AG04449 (cell line): Measurements from ENCODE around the gene SAE1.

Source experiments
- CTCF ChIA-PET: fragments of 350-600 bp; formaldehyde crosslinking; extraction: SDS; loops from one replicate; lab custom pipeline; 2021; ENCODE audit warnings: antibody characterized with exemption; lab: Yijun Ruan, JAX
- POLR2A ChIA-PET: fragments of 400-600, 350-600 bp; formaldehyde crosslinking; extraction: SDS; loops from one replicate; lab custom pipeline; 2020; ENCODE audit warnings: antibody characterized with exemption, inconsistent platforms; lab: Yijun Ruan, JAX
- DNase-seq: peaks from one replicate; pipeline ENCODE4 v3.0.0-alpha.2; 2010; ENCODE audit warnings: low read depth, low spot score
- H3K4me3 ChIP-seq: 2 replicates; pipeline ENCODE4 v1.5.1; 2011; ENCODE audit warnings: low read depth, mild to moderate bottlenecking, control low read depth, low read length
- TF ChIP-seq, protein P1 (sequence below): IDR thresholded peaks from one replicate; pipeline ENCODE4 v1.5.1; 2011; ENCODE audit warnings: mild to moderate bottlenecking, moderate library complexity, low read length, control low read depth, inconsistent platforms; ENCODE audit not compliant: insufficient read depth; ENCODE audit errors: missing control alignments

Gene SAE1

DNA sequence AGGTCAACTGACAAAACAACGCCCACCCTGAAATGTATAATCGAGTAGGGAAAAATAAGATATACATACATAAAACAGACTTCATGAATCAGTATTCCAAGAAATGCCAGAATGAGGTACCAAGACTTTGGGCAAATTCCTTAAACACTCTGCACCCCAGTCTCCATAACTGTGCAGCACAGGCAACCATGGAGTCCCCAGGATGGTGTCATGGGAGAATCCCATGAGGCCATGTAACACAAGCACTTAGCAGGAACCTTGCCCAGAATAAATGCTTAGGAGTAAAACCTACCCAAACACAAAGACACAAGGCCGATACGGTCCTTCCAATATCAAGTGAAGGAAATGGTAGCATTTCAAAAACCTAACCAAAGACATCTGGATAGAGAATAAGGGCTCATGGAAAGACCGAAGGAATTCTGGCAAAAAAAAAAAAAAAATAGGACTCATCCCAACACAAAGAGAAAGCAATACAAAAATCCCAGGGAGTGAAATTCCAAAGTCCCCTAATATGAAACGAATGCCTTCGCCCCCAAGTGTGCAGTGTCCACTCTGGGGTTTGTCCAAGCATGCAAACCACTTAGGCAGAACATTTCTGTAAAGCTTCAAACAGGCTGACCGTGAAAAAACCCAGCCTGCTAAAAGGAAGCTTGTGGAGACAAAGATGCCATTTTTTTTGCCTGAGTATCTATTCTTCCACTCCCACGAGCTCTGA is 28.1 kb upstream of the SAE1 start:
- no peak overlapping the region for H3K4me3 ChIP-seq
- TF ChIP-seq, protein P1, sequence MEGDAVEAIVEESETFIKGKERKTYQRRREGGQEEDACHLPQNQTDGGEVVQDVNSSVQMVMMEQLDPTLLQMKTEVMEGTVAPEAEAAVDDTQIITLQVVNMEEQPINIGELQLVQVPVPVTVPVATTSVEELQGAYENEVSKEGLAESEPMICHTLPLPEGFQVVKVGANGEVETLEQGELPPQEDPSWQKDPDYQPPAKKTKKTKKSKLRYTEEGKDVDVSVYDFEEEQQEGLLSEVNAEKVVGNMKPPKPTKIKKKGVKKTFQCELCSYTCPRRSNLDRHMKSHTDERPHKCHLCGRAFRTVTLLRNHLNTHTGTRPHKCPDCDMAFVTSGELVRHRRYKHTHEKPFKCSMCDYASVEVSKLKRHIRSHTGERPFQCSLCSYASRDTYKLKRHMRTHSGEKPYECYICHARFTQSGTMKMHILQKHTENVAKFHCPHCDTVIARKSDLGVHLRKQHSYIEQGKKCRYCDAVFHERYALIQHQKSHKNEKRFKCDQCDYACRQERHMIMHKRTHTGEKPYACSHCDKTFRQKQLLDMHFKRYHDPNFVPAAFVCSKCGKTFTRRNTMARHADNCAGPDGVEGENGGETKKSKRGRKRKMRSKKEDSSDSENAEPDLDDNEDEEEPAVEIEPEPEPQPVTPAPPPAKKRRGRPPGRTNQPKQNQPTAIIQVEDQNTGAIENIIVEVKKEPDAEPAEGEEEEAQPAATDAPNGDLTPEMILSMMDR: no peak
- DNase-seq: no peak
- CTCF ChIA-PET: interaction anchor here (1.0 kb wide), 1 partner anchor 145 kb away, joined by 3 read pairs; no protein-coding TSS in a partner anchor
- POLR2A ChIA-PET: interaction anchor here (1.0 to 1.3 kb wide), 2 partner anchors 11 kb away, joined by 3 read pairs; partner anchors contain the start of gene ZC3H4

GRCh38 chr19:47104680-47105079 is 26.0 kb upstream of the SAE1 start:
- H3K4me3 ChIP-seq: no peak overlapping the region
- TF ChIP-seq, protein P1: no peak
- POLR2A ChIA-PET: interaction anchor here (1.3 kb wide), 1 partner anchor 9 kb away, joined by 4 read pairs; the partner anchor contains the start of gene ZC3H4
- no peak for DNase-seq
- CTCF ChIA-PET: interaction anchor here (1.3 to 1.6 kb wide), 2 partner anchors 25 to 92 kb away, joined by 4 read pairs; no protein-coding TSS in a partner anchor

- CTCF ChIA-PET: interaction anchor here (1.0 to 4.8 kb wide), 7 partner anchors 8 to 93 kb away, joined by 3 to 19 read pairs (median 7); no protein-coding TSS in a partner anchor
- DNase-seq: no peak
- TF ChIP-seq, protein P1: no peak
- no peak overlapping the region for H3K4me3 ChIP-seq
- POLR2A ChIA-PET: interaction anchor here (1.3 kb wide), 1 partner anchor 243 kb away, joined by 3 read pairs; no protein-coding TSS in a partner anchor
These were observed 24.8 kb upstream of the SAE1 start for GRCh38 chr19:47105874-47106273.

GRCh38 chr19:47106821-47107201 is 23.8 kb upstream of the SAE1 start:
- DNase-seq: no peak
- ChIA-PET POLR2A (interaction anchor here (0.8 to 1.3 kb wide), 2 partner anchors 34 to 242 kb away, joined by 3 read pairs; no protein-coding TSS in a partner anchor), CTCF (interaction anchor here (1.0 to 4.8 kb wide), 7 partner anchors 9 to 93 kb away, joined by 3 to 19 read pairs (median 7); no protein-coding TSS in a partner anchor)
- TF ChIP-seq, protein P1: no peak
- no peak overlapping the region for H3K4me3 ChIP-seq

DNA sequence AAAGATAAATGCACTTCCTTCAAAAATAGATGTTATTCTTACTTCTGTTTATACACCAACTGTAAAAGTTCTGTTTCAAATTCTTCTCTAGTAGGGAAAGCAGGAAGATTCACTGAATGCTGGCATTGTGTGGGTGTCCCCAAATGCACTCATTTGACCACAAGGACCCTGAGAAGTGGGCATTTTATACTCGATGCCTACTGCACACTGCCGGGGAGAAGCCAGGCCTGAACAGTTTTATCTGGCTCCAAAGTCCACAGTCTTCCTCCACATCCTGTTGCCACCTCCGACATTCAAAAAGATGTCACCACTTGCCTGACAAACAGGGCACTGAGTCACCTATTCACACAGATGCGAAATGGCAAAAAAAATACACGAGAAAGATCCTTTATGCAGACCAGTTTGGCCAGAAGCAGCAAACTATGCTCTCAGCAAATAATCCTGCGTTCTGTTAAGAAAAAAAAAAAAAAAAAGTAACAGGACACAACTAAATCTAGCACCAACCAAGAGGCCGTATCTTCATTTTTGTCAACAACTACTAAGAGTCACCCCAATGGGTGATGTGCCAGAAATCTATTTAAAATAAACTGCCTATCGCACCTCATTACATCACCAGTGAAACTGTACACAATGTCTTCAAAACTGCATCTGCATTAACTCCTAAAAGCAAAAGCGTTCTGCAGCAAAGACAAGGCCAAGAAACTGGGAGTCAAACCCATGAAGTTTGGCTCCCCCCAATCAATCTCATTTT is 23.3 kb upstream of the SAE1 start:
- POLR2A ChIA-PET: interaction anchor here (0.8 kb wide), 1 partner anchor 35 kb away, joined by 3 read pairs; no protein-coding TSS in a partner anchor
- CTCF ChIA-PET: interaction anchor here (0.8 to 4.8 kb wide), 6 partner anchors 10 to 137 kb away, joined by 3 to 19 read pairs (median 7); no protein-coding TSS in a partner anchor
- no peak overlapping the region for H3K4me3 ChIP-seq
- TF ChIP-seq, protein P1: no peak
- no peak for DNase-seq
